HUES64 (cell line): ENCODE data around the gene UBR4.
A peak's percentile ranks its signal among the peaks of the same experiment; 100 is the strongest.

ENCODE experiments used
- H3K27ac ChIP-seq: 2 replicates; pipeline ENCODE4 v1.7.0; 2013; ENCODE audit warnings: low read depth, low read length, inconsistent platforms
- H3K27me3 ChIP-seq: 2 replicates; pipeline ENCODE4 v1.6.1; 2013; ENCODE audit warnings: mild to moderate bottlenecking, low read length; ENCODE audit not compliant: insufficient read depth
- H3K36me3 ChIP-seq: 2 replicates; pipeline ENCODE4 v1.6.1; 2013; ENCODE audit warnings: mild to moderate bottlenecking, low read length; ENCODE audit not compliant: insufficient read depth
- H3K4me1 ChIP-seq: 2 replicates; pipeline ENCODE4 v1.6.1; 2013; ENCODE audit warnings: mild to moderate bottlenecking, low read length, moderate library complexity; ENCODE audit not compliant: insufficient read depth
- H3K4me3 ChIP-seq: 2 replicates; pipeline ENCODE4 v1.5.1; 2013; ENCODE audit warnings: mild to moderate bottlenecking, low read length, moderate library complexity
- H3K9ac ChIP-seq: 2 replicates; pipeline ENCODE4 v1.6.1; 2013; ENCODE audit warnings: mild to moderate bottlenecking, low read depth, low read length
- H3K9me3 ChIP-seq: 2 replicates; pipeline ENCODE4 v1.6.1; 2013; ENCODE audit warnings: low read depth, low read length; ENCODE audit not compliant: insufficient read depth
- WGBS: fragments of 150-250, 120-280 bp; methylation state at CpG from one replicate; pipeline ENCODE4 v1.1.7; 2013; ENCODE audit warnings: missing lambda C conversion rate; 5-methylcytosine and 5-hydroxymethylcytosine counted together

Gene UBR4

GRCh38 chr1:19079541-19080472 lies 130.3 kb downstream of the UBR4 start:
- Histone ChIP-seq H3K27me3 (no peaks in the 10 kb centered on the region), H3K9me3 (no peaks in the 10 kb centered on the region), H3K4me3 (no peak overlapping the region), H3K27ac (no peak overlapping the region), H3K9ac (no peak overlapping the region), H3K4me1 (no peaks in the 10 kb centered on the region), H3K36me3 (peaks cover 98% of the 10 kb centered on the region)
- 93% methylated on average over 16 of the region's 16 CpGs for WGBS

GRCh38 chr1:19078536-19078935 lies 131.5 kb downstream of the UBR4 start:
- H3K9ac ChIP-seq: no peak overlapping the region
- H3K27me3 ChIP-seq: no peaks in the 10 kb centered on the region
- H3K4me3 ChIP-seq: no peak overlapping the region
- no peaks in the 10 kb centered on the region for H3K4me1 ChIP-seq
- WGBS: 95% methylated on average over 4 of the region's 4 CpGs
- H3K36me3 ChIP-seq: peaks cover 98% of the 10 kb centered on the region
- H3K9me3 ChIP-seq: no peaks in the 10 kb centered on the region
- no peak overlapping the region for H3K27ac ChIP-seq

- Histone ChIP-seq H3K36me3 (peaks cover 93% of the 10 kb centered on the region), H3K4me3 (no peak overlapping the region), H3K9me3 (no peaks in the 10 kb centered on the region), H3K27ac (no peak overlapping the region), H3K4me1 (no peaks in the 10 kb centered on the region), H3K27me3 (no peaks in the 10 kb centered on the region), H3K9ac (no peak overlapping the region)
- 91% methylated on average over 20 of the region's 20 CpGs for WGBS
Observed at GRCh38 chr1:19076841-19077616, 133.0 kb downstream of the UBR4 start.

GRCh38 chr1:19074902-19075721 lies 135.0 kb downstream of the UBR4 start:
- Histone ChIP-seq H3K9me3 (no peaks in the 10 kb centered on the region), H3K4me1 (no peaks in the 10 kb centered on the region), H3K27ac (no peak overlapping the region), H3K36me3 (peaks cover 73% of the 10 kb centered on the region), H3K27me3 (no peaks in the 10 kb centered on the region), H3K9ac (no peak overlapping the region), H3K4me3 (no peak overlapping the region)
- WGBS: 88% methylated on average over 21 of the region's 21 CpGs

- Histone ChIP-seq H3K27ac (no peak overlapping the region), H3K36me3 (peaks cover 67% of the 10 kb centered on the region), H3K9me3 (no peaks in the 10 kb centered on the region), H3K4me1 (no peaks in the 10 kb centered on the region), H3K27me3 (no peaks in the 10 kb centered on the region), H3K4me3 (no peak overlapping the region), H3K9ac (no peak overlapping the region)
- 96% methylated on average over 16 of the region's 17 CpGs for WGBS
Observed at GRCh38 chr1:19074361-19074901, 135.6 kb downstream of the UBR4 start.

- Histone ChIP-seq H3K4me3 (no peak overlapping the region), H3K27ac (no peak overlapping the region), H3K4me1 (no peaks in the 10 kb centered on the region), H3K9me3 (no peaks in the 10 kb centered on the region), H3K27me3 (no peaks in the 10 kb centered on the region), H3K36me3 (peaks cover 58% of the 10 kb centered on the region), H3K9ac (no peak overlapping the region)
- WGBS: 92% methylated on average over 23 of the region's 23 CpGs
Observed at GRCh38 chr1:19073311-19074186, 136.5 kb downstream of the UBR4 start.

GRCh38 chr1:19072285-19072981 lies 137.6 kb downstream of the UBR4 start:
- Histone ChIP-seq H3K9ac (no peak overlapping the region), H3K4me1 (no peaks in the 10 kb centered on the region), H3K27me3 (no peaks in the 10 kb centered on the region), H3K9me3 (no peaks in the 10 kb centered on the region), H3K27ac (no peak overlapping the region), H3K36me3 (peaks cover 47% of the 10 kb centered on the region), H3K4me3 (no peak overlapping the region)
- WGBS: 86% methylated on average over 12 of the region's 12 CpGs

GRCh38 chr1:19071674-19072281 lies 138.3 kb downstream of the UBR4 start:
- Histone ChIP-seq H3K4me3 (no peak overlapping the region), H3K36me3 (peaks cover 42% of the 10 kb centered on the region), H3K27ac (no peak overlapping the region), H3K4me1 (peaks cover 3% of the 10 kb centered on the region; the same call in 1 of the 2 replicates), H3K9me3 (no peaks in the 10 kb centered on the region), H3K27me3 (no peaks in the 10 kb centered on the region), H3K9ac (0 out of 2 replicates have a peak overlapping the region, but pooled peaks have one; percentile 24)
- WGBS: 90% methylated on average over 15 of the region's 15 CpGs

GRCh38 chr1:19070891-19071621 lies 139.0 kb downstream of the UBR4 start:
- peaks cover 3% of the 10 kb centered on the region; the same call in 1 of the 2 replicates for H3K4me1 ChIP-seq
- H3K4me3 ChIP-seq: no peak overlapping the region
- no peak overlapping the region for H3K9ac ChIP-seq
- peaks cover 34% of the 10 kb centered on the region for H3K36me3 ChIP-seq
- no peak overlapping the region for H3K27ac ChIP-seq
- no peaks in the 10 kb centered on the region for H3K9me3 ChIP-seq
- H3K27me3 ChIP-seq: no peaks in the 10 kb centered on the region
- WGBS: 76% methylated on average over 17 of the region's 17 CpGs
